T47D (cell line): ENCODE results near the gene TMEM141.
"Not testable (repeated sequence)": the region's sequence is repeated elsewhere in the genome, so short reads cannot be mapped to it uniquely, and the experiment has no call there.

Source experiments
- DNase-seq, 2 experiments: peaks; one replicate each; pipeline versions ENCODE4 v3.0.0 to v3.0.0-alpha.2; 2011 to 2012; ENCODE audit warnings: low read depth in 1 of 2, low spot score in 1 of 2
- JUND ChIP-seq: IDR thresholded peaks from 2 replicates; pipeline ENCODE4 v1.6.1; 2012; ENCODE audit warnings: low read depth
- in situ Hi-C: cut with HindIII; loops from 2 replicates; pipeline ENCODE4 v1.10.0; 2016; ENCODE audit warnings: low sequenced_read_pairs, low pct_unique_long_range_greater_than_20kb

The TMEM141 gene

DNA sequence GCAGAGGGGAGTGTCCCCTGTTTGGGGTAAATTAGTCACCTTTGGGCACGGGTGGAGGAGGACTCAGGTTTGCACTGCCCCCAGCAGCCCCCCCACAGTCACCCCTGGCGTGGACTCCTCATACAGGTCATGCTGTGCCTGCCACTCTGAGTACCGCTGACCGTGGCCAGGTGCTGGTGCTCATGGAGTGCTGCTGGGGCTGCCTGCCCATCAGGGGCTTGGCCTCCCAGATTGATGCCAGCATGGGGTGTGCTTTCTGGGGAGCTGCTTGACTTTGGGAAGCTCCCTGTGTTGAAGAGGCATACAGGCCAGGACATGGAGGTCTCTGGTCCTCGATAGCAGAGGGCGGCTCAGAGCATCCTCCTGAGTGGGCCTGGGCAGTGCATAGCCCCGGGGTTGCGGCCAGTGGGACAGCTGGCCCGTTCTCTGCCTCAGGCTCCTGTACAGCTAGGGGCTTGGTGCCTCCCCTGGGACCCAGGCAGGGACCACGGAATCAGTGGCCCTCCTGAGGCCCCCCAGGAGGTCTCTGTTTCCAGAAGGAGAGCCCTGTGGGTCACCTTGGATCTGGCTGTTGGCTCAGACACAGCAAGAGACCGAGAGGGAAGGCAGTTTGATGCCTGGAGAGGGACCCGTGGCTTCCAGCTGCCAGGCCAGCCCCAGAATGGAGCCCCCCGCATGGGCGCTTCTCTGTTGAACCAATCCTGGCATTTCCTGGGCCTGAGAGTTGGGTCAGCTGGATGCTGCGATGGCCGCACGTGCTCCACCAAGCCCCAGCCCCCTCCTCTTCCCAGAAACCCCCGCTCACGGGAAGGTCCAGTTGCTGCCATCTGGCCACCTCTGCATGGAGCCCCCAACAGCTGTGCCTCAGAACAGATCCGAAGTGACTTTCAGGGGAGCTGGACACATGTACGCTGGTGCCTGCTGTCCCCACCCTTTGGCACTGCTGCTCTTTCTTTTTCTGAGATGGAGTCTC is 45.1 kb downstream of the TMEM141 start:
- in situ Hi-C loops, result no loop called here

DNA sequence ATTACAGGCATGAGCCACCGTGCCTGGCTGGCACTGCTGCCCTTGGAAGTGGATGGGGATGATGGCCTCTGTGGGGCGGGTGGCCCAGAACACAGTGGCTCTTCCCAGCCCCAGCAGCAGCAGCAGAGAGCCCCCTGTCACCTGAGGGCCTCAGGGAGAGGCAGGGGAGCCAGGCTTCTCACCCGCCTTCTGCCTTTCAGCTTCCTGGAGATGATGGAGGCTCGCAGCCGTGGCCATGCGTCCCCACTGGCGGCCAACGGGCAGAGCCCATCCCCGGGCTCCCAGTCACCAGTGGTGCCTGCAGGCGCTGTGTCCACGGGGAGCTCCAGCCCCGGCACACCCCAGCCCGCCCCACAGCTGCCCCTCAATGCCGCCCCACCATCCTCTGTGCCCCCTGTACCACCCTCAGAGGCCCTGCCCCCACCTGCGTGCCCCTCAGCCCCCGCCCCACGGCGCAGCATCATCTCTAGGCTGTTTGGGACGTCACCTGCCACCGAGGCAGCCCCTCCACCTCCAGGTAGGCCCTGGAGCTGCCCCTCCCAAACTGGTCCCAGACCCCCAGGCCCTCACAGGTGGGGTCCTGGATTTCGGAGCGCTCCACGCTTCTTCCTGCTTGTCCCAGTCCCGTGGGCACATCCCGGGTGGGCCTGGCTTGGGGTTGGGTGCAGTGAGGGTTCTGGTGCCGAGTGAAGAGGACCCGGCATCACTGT is 46.2 kb downstream of the TMEM141 start:
- no peak for TF ChIP-seq JUND
- DNase-seq, result no peak
- in situ Hi-C loops, result no loop called here

More for the DNA sequence above, 45.1 kb downstream of the TMEM141 start:
- no peak for DNase-seq
- TF ChIP-seq JUND, result no peak

DNA sequence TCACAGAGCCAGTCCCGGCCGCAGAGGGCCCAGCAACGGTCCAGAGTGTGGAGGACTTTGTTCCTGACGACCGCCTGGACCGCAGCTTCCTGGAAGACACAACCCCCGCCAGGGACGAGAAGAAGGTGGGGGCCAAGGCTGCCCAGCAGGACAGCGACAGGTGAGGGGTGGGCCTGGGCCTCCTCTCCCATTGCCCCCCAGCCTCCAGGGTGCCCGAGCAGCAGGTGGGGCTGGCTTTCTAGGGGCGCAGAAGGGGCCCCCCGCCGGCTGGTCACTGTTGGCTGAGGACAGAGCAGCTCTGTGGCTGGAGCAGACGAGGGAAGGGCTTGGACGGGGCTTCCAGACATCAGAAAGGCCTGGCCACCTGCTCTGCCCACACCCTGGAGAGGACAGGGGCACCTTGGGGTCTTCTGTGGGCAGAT is 46.7 kb downstream of the TMEM141 start:
- in situ Hi-C loops, DNase-seq: not testable (repeated sequence)

DNA sequence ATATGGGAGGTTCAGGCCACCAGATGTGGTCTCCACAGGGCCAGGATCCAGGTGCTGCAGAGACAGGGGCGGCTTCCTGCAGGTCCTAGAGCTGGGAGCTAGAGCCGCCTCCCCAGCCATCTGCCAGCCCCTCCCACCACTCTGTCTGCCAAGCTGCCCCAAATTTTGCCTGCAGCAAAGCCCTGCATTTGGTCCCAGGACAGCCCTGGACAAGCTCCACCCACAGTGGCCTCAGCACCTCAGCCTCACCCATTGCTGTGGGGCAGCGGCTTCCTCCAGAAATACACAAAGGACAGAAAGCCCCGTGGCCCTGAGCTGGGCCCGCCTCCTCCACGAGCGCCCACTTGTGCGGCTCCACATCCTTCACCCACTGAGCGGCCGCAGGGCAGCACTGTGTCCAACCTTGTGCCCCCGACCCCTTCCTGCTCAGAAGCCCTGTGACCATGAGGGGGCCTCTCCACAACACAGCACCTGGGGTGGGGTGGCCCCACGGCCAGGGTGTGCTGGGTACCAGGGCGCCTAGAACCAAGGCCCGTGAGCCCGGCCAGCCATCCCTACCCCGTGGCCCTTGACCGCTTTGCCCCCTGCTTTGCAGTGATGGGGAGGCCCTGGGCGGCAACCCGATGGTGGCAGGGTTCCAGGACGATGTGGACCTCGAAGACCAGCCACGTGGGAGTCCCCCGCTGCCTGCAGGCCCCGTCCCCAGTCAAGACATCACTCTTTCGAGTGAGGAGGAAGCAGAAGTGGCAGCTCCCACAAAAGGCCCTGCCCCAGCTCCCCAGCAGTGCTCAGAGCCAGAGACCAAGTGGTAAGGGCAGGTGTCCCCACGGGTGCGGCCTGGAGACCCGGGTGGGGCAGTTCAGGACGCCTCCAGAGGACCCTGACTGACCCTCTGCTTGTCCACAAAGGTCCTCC is 47.4 kb downstream of the TMEM141 start:
- in situ Hi-C loops, result no loop called here
- no peak for TF ChIP-seq JUND
- peak in 1 of 2 experiments; percentile 59 for DNase-seq

DNA sequence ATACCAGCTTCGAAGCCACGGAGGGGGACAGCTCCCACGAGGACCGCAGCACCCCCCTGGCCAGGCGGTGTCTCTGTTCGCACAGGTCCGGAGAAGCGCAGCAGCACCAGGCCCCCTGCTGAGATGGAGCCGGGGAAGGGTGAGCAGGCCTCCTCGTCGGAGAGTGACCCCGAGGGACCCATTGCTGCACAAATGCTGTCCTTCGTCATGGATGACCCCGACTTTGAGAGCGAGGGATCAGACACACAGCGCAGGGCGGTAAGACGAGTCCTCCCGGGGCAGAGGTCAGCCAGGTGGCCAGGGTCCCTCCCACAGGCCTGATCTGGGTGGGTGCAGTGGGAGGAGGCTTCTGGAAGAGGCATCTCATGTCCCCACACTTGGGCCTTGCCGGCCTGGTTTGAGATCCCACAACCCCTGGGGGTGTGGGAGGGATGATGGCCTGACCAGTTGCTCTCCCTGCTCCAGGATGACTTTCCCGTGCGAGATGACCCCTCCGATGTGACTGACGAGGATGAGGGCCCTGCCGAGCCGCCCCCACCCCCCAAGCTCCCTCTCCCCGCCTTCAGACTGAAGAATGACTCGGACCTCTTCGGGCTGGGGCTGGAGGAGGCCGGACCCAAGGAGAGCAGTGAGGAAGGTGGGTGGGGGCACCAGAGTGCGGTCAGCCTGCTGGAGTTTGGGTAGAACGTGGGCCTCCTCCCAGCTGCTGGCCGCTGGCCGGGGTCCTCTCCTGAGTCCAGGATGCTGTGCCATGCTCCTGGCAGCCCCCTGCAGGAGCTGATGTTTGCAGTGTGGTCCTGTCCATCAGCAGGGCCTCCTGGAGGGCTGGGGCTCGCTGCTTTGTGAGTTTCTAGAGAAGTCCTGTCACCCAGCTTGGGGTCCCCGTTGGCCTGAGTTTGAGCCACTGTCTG is 48.3 kb downstream of the TMEM141 start:
- no peak for DNase-seq
- no peak for TF ChIP-seq JUND
- in situ Hi-C loops, result no loop called here

DNA sequence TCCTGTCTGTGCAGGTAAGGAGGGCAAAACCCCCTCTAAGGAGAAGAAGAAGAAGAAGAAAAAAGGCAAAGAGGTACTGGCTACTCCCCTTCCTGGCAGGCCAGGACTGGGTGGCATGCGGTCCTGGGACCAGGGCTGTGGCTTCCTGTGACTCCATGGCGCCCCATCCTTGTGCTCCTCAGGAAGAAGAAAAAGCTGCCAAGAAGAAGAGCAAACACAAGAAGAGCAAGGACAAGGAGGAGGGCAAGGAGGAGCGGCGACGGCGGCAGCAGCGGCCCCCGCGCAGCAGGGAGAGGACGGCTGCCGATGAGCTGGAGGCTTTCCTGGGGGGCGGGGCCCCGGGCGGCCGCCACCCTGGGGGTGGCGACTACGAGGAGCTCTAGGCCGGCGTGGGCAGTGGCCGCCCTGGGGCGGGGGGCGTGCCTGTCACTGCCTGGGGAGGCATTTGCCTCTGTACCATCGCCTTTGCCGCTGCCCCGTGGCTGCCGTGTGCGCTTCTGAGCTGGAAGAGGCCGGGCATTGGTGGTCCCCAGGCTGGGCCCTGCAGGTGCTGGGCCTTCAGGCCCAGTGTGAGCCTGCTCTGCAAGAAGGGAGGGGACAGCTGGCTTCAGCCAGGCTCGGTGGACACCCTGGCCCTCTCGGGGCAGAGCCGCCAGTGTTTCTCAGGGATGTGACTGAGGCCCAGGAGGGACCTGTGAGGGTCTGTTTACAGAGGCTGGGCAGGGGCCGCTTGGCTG is 49.2 kb downstream of the TMEM141 start:
- in situ Hi-C loops, result no loop called here
- DNase-seq, result no peak
- TF ChIP-seq JUND, result no peak

DNA sequence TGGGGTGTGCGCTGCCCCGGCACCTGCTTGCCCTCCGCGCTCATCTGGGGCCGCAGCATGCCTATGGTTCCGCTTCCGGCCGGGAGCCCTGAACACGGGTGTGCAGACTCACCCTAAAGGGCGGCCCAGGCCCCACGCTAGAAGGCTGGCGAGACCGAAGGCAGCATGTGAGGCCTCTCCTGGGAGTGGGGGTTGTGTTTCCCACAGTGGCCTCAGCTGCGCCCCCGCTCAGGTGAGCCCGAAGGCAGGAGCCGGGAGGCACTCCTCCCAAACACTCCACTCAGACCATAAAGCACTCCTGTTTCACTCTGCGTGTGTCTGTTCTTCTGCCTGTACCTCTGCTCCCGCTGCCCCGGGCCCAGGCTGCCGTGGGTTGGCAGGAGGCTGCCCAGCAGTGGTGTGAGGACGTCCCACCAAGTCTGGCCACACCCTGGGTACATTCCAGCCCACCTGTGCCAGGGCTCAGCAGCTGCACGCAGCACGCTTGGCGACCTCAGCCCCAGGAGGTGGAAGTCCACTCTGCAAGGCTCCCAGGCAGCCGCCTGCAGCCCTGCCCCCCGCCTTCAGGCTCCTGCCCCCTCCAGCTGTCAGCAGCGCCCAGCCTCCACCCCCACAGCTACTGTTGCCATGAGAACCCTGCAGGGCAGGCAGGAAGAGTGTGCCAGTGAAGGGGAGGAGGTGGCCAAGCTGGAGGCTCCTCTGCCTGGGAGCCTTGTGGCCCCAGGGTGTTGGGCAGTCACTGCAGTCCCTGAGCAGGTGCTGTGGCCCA is 49.9 kb downstream of the TMEM141 start:
- in situ Hi-C loops, result no loop called here
- no peak for TF ChIP-seq JUND
- DNase-seq, result peak in 1 of 2 experiments; percentile 76

DNA sequence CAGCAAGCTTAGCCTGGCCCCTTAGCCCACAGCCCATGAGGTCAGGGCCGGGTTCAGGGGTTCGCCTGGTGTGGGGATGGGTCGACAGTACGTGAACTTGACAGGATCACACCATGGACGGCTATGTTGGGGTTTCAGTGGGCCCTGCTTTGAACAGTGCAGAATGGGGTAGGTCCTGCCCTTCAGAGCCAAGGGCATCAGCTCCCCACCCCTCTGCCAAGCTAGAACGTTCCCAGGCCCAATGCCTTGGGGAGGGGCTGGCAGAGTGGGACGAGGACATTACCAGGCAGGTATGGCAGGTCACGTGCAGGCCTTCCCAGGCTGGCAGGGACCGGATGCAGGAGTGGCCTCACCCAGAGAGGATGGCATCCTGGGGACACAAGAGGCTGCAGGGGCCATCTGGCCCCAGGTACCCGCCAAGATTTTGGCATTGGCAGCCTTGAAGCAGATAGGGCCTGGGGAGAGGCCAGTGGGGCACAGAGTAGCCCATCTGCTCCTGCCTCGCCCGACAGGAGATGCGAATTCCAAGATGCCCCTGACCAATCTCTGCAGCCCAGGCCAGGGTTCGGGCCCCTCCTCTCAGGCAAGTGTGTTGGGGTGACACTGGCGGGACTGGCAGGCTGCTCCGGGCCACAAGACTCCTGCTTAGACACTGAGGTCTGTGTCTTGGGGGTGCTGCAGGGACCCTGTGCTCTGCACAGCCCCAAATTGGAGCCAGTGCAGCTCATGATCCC is 50.7 kb downstream of the TMEM141 start:
- peak in 1 of 2 experiments; percentile 65 for DNase-seq

DNA sequence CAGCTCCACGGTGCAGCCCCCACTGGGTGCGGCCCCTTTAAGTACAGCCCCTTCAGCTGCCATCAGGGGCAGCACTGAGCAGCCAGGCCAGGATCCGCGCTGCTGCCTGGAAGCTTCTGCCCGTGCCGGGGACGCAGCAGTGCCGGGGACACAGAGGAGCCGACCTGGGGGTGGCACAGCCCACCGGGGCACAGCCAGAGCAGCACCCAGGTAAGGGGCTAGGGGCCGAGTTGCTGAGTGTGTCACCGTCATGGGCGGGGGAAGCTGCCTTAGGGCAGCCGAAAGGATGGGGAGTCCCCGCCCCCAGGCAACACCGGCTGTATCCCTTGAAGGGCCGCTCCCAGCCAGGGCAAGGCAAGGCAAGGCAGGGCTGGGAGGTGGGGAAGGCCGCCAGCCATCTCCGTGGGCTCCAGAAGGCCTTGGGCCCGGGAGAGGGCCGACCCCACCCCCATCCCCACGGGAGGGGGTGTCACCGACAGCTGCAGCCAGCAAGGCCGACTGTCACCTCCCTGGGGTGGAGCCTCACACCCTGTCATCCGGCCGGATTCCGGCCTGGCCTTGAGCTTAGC is 51.3 kb downstream of the TMEM141 start, which contains the start of gene AJM1:
TSS of gene AJM1 (plus strand) at position 99 of the 569 bp plus-strand sequence. CDS start 1,937 bp downstream, outside the sequence.
- in situ Hi-C loops, result not testable (repeated sequence)
- peak; percentile 88 to 96 for DNase-seq

More for the DNA sequence above, 50.7 kb downstream of the TMEM141 start:
- in situ Hi-C loops, result not testable (repeated sequence)
